ENCODE results near the gene CNBD2.
"Not testable (repeated sequence)": the region's sequence is repeated elsewhere in the genome, so short reads cannot be mapped to it uniquely, and the experiment has no call there.

The CNBD2 gene

DNA sequence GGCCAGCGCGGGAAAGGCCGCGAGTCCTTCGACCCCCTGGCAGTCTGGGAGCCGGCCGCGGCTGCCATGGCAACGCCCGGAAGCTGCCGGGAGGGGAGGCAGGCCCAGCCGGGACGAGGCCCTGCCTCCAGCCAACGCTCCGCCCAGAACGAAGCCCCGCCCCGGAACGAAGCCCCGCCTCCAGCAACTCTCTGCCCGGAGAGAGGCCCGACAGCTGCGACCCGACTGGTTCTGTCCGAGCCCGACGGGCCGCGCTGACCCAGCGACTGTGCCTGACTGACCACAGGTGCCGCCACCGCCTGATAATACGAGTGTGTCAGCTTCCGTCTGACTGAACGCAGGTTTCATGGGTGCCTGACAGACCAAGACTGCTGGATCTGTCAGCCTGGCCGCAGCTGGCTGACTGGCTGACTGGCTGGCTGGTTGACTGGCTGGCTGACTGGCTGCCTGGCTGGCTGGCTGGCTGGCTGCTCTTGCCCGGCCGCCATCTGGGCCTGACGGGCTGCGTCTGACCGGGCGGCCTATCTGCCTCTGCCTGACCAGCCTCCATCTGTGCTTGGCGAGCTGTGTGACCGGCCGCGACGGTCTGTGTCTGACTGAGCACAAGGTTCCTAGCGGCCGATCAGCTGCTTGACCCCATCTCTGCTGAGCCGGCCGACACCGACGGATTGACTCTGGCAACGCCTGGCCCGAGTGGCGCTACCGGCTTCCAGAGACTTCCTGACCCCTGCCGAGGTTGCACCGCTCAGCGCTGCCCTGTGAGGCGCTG is 96.5 kb downstream of the CNBD2 start:
- no peak for DNase-seq

DNA sequence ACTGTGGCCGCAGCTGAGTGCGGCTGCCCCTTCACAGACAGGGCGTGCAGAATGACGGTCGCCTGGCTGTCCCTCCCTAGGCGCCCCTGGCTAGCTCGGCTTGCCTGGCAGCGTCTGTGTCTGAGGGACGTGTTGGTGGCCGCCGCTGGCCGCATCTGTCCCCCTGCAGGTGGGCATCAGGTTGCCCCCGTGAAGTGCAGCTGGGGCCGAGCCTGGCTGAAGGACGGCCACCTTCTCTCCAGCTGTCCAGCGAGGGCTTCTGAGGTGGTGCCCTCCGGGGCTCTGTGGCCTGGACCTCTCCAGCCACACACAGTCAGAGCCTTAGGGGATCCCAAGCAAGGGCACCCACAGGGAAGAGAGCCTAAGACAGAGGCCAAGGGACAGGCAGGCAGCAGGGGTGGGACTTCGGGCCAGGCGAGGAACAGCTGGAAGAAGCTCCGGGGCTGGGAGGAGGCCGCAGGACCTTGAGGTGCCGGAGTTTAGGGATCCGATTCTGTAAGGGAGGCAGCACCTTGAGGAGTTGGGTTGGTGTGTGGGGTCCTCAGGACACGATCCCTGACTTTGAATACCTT is 97.1 kb downstream of the CNBD2 start:
- no peak for DNase-seq

DNA sequence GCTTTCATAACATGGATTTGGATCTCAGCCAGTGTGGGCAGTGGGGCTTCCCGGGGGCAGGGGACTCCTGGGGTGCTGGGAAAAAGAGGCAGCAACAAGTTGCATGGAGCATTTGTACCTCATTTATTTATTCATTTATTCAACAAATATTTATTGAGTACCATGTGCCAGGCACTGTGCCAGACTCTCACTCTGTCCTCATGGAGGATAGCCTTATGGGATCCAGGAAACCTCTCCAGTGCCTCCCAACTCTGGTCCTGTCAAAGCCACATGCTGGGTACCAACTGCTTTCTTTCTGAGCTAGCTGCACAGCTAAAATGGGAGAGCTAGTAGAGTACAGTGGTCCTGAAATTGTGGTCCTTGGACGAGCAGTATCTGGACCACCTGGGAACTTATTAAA is 98.4 kb downstream of the CNBD2 start:
- DNase-seq: no peak

DNA sequence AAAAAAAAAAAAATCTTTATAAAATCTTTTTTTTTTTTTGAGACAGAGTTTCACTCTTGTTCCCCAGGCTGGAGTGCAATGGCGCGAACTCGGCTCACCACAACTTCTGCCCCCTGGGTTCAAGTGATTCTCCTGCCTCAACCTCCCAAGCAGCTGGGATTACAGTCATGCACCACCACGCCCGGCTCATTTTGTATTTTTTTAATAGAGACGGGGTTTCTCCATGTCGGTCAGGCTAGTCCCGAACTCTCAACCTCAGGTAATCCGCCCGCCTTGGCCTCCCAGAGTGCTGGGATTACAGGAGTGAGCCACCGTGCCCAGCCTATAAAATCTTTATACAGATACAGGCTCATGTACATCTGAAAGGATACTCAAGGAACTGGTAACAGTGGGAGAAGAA is 100.1 kb downstream of the CNBD2 start:
- DNase-seq: not testable (repeated sequence)

DNA sequence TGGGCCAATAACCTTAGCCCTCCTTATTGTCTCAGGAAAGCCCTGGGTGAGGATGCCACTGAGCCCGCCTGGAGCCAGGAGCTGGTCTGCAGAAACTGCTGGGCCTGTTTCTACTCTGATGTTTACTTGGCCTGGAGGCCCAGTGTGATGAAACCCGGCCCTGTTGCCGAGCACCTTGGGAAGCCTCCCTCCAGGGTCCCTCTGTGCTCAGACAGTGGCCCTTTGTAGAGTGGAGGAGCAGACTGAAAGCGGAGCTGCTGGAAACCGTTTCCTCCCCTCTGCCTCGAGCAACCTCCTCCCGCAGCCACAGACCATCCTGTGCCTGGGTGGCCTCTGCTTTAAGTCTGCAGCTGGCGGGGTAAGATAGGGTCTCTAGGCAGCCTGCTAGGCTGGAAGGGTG is 102.1 kb downstream of the CNBD2 start:
- DNase-seq: no peak

DNA sequence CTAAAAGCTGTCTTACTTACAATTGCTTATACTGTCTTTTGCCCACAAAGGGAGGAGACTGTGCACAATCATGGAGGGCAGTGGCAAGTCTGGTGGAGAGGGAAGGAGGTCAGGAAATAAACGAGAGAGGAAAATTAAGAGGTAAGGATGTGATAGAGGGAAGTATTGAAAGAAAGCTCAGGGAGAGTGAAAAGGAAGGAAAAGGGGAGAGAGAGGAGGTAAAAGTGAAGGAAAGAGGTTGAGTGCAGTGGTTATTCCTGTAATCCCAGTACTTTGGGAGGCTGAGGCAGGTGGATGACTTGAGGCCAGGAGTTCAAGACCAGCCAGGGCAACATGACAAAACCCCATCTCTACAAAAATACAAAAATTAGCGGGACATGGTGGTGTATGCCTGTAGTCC is 103.5 kb downstream of the CNBD2 start:
- no peak for DNase-seq

DNA sequence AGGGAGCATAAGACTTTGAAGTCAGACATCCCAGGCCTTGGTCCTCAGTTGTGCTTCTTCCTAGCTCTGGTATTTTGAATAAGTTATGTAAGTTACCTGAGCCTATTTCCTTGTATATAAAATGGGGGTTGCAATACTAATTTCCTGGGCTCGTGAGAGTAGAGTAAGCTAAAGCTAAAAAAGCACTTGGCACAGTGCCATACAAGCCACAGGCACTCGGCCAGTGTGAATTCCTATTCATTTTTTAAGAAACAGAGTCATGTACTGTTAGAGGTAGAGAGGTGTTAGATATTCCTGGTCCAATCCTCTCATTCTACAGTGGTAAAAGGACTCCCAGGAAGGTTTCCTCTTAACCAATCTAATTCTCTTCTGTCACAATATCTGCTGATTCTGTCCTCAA is 106.6 kb downstream of the CNBD2 start:
- DNase-seq: no peak

DNA sequence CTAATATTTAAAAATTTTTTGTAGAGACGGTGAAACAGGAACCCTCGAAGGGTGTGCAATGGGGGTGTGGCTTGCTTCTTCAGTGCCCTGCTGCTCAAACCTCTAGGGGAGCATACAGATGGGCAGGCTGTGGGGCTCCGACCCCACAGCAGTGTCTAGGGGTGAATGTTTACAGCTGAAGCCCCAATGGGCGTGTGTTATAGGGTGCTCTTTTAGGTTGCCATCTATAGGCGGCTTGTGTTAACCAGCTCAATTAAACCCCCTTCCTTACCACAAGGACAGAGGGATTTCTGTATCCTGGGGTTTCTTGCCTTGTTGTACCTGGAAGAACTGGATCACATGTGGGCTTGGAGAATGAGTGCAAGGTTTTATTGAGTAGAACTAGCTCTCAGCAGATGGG is 109.4 kb downstream of the CNBD2 start:
- DNase-seq: not testable (repeated sequence)

DNA sequence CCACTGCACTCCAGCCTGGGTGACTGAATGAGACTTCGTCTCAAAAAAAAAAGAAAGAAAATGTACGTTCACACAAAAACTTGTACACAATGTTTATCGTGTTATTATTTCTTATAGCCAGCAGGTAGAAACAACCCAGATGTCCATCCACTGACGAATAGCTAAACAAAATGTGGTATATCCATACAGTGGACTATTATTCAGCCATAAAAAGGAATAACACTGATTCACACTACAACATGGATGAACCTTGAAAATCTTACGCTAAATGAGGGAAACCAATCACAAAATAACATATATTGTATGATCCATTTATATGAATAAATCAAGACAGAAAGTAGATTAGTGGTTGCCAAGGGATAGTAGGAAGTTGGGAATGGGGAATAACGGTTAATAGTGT is 111.1 kb downstream of the CNBD2 start:
- no peak for DNase-seq

DNA sequence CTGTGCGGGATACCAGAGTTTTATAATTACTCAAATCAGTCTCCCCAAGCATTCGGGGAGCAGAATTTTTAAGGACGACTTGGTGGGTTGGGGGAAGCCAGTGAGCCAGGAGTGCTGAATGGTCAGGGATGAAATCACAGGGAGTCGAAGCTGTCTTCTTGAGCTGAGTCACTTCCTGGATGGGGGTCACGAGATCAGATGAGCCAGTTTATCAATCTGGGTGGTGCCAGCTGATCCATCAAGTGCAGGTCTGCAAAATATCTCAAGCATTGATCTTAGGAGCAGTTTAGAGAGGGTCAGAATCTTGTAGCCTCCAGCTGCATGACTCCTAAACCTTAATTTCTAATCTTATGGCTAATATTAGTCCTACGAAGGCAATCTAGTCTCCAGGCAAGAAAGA is 111.6 kb downstream of the CNBD2 start:
- not testable (repeated sequence) for DNase-seq

All from SIG-M5 (cell line).